MG63 (cell line): ENCODE data around the gene C1QC. TPM values are rescaled to one million over a fixed set of nuclear protein-coding genes. Genes with fewer than 3 reads are reported as not detected.
"Not testable (repeated sequence)": the region's sequence is repeated elsewhere in the genome, so short reads cannot be mapped to it uniquely, and the experiment has no call there.

Experiments
- DNase-seq: peaks from one replicate; pipeline ENCODE4 v3.0.0-alpha.2; 2020
- H3K27me3 ChIP-seq: fragments of 250-450 bp; sonication (Bioruptor Pico); 2 replicates; pipeline ENCODE4 v1.5.1; 2020; ENCODE audit warnings: mild to moderate bottlenecking, moderate library complexity
- H3K36me3 ChIP-seq: fragments of 250-450 bp; sonication (Bioruptor Pico); 2 replicates; pipeline ENCODE4 v1.5.1; 2020; ENCODE audit warnings: mild to moderate bottlenecking, moderate library complexity
- H3K4me3 ChIP-seq: fragments of 250-450 bp; sonication (Bioruptor Pico); 2 replicates; pipeline ENCODE4 v1.5.1; 2020; ENCODE audit warnings: mild to moderate bottlenecking, moderate library complexity
- H3K9me3 ChIP-seq: fragments of 250-450 bp; sonication (Bioruptor Pico); 2 replicates; pipeline ENCODE4 v1.5.1; 2020; ENCODE audit warnings: mild to moderate bottlenecking, moderate library complexity
- total RNA-seq: library from RNA; depleted of rRNA; stranded (reverse); fragments of >200 nt; shearing (Covaris generic); gene quantifications from 2 replicates; pipeline ENCODE4 v1.2.3, GENCODE V29; 2014; ENCODE audit warnings: low replicate concordance

C1QC gene
- total RNA-seq, 1 experiment from 2014 or later: not detected

- no peak for DNase-seq
- H3K4me3 ChIP-seq: no peak overlapping the region
- H3K27me3 ChIP-seq: peaks cover 6% of the 10 kb centered on the region
- H3K9me3 ChIP-seq: no peaks in the 10 kb centered on the region
- H3K36me3 ChIP-seq: no peaks in the 10 kb centered on the region
Observed at GRCh38 chr1:22661880-22662279, 18.4 kb downstream of the C1QC start.

- Histone ChIP-seq H3K4me3 (no peak overlapping the region), H3K36me3 (no peaks in the 10 kb centered on the region), H3K9me3 (no peaks in the 10 kb centered on the region), H3K27me3 (peaks cover 8% of the 10 kb centered on the region)
- peak; percentile 26 for DNase-seq
Observed at GRCh38 chr1:22662318-22662717, 18.9 kb downstream of the C1QC start.

- no peaks in the 10 kb centered on the region for H3K36me3 ChIP-seq
- H3K27me3 ChIP-seq: peaks cover 5% of the 10 kb centered on the region
- H3K4me3 ChIP-seq: no peak overlapping the region
- no peak for DNase-seq
- H3K9me3 ChIP-seq: no peaks in the 10 kb centered on the region
Observed at GRCh38 chr1:22662986-22663408, 19.6 kb downstream of the C1QC start.

DNA sequence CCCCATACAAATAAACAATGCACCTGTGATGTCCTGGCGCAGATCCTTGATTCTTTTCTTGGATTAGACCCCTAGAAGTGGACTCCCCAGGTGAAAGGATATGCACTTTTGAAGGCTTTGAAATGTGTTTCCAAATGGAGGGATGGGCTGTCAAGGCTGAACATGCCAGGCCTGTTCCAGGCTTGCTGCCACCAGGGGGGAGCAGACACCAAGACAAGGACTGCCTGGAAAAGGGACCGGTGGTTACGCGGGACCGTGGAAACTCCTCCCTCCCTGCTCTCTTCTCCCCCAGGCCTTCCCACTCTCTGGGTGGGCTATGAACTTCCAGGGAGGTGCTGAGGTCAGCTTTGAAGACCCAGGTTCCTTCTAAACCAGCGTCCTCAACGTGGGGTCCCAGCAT, 22.3 kb downstream of the C1QC start:
- Histone ChIP-seq H3K4me3 (no peak overlapping the region), H3K9me3 (no peaks in the 10 kb centered on the region), H3K27me3 (peaks cover 6% of the 10 kb centered on the region; the same call in 1 of the 2 replicates), H3K36me3 (no peaks in the 10 kb centered on the region)
- DNase-seq: peak; percentile 14

DNA sequence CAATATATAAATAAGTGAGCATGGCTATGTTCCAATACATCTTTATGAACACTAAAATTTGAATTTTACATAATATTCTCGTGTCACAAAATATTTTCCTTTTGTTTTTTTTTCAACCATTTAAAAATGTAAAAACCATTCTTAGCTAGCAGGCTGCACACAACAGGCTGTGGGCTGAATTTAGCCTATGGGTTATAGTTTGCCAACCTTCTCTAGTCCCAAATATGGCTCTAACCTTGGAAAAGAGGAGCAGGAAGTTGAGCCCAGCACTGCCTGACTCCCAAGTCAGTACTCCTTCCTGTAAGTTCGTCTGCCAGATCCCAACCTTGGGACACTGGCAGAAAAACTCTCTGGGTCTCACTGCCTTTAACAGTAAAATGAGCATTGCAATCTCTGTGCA, 23.0 kb downstream of the C1QC start:
- H3K27me3 ChIP-seq: peaks cover 9% of the 10 kb centered on the region; the same call in 1 of the 2 replicates
- no peak for DNase-seq
- no peaks in the 10 kb centered on the region for H3K36me3 ChIP-seq
- no peaks in the 10 kb centered on the region for H3K9me3 ChIP-seq
- H3K4me3 ChIP-seq: no peak overlapping the region

DNA sequence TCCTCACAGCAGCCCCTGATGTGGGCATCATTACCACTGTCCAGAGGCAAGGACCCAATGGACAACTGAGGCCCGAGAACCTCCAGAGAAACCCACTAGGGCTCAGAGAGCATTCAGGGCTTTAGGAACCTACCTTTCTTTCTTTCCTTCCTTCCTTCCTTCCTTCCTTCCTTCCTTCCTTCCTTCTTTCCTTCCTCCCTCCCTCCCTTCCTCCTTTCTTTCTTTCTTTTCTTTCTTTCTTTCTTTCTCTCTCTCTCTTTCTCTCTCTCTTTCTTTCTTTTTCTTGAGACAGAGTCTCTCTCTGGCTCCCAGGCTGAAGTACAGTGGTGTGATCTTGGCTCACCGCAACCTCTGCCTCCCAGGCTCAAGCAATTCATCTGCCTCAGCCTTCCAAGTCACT, 25.4 kb downstream of the C1QC start:
- H3K9me3 ChIP-seq, H3K27me3 ChIP-seq, H3K36me3 ChIP-seq, H3K4me3 ChIP-seq, DNase-seq: not testable (repeated sequence)

- peaks cover 9% of the 10 kb centered on the region; the same call in 1 of the 2 replicates for H3K27me3 ChIP-seq
- no peaks in the 10 kb centered on the region for H3K9me3 ChIP-seq
- no peak for DNase-seq
- H3K4me3 ChIP-seq: no peak overlapping the region
- no peaks in the 10 kb centered on the region for H3K36me3 ChIP-seq
Observed at GRCh38 chr1:22670352-22670975, 27.0 kb downstream of the C1QC start.

DNA sequence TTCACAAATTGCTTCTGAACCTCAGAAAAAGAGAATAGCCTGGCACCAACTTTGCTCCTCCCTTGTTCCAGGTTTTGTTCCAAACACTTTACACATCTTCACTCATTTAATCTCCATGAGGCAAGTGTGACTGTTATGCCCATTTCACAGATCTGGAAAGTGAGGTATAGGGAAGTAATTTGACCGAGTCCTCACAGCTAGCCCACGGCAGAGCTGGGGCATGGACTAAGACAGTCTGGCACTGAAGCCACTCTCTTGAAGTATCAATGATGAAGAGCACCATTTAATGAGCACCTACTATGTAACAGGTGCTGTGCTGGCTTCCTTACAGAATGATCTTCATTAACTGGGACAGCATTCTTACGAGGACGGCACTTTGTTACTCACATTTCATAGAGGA, 28.6 kb downstream of the C1QC start:
- no peak for DNase-seq
- H3K27me3 ChIP-seq: peaks cover 8% of the 10 kb centered on the region; the same call in 1 of the 2 replicates

GRCh38 chr1:22673486-22674409, 30.3 kb downstream of the C1QC start:
- 0 out of 2 replicates have a peak, but pooled peaks cover 3% of the 10 kb centered on the region for H3K27me3 ChIP-seq
- DNase-seq: peak; percentile 30
- H3K9me3 ChIP-seq: no peaks in the 10 kb centered on the region
- no peak overlapping the region for H3K4me3 ChIP-seq
- no peaks in the 10 kb centered on the region for H3K36me3 ChIP-seq

More for the DNA sequence above, 28.6 kb downstream of the C1QC start:
- Histone ChIP-seq H3K4me3 (no peak overlapping the region), H3K36me3 (no peaks in the 10 kb centered on the region), H3K9me3 (no peaks in the 10 kb centered on the region)

DNA sequence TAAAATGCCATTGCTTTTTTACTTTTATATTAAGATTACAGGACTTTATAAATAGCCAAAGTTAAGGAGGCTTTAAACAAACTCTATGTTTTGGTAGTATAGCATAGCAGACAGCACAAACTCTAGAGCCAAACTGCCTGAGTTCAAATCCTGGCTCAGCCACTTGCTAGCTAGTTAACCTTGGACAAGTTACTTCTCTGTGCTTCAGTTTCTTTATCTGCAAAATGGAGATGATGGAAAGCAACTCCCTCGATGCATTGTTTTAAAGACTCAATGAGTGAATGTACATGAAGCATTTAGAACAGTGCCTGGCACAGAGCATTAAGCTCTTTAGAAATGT, 30.9 kb downstream of the C1QC start:
- no peaks in the 10 kb centered on the region for H3K9me3 ChIP-seq
- DNase-seq: no peak
- H3K27me3 ChIP-seq: 0 out of 2 replicates have a peak, but pooled peaks cover 3% of the 10 kb centered on the region
- H3K4me3 ChIP-seq: no peak overlapping the region
- H3K36me3 ChIP-seq: no peaks in the 10 kb centered on the region

DNA sequence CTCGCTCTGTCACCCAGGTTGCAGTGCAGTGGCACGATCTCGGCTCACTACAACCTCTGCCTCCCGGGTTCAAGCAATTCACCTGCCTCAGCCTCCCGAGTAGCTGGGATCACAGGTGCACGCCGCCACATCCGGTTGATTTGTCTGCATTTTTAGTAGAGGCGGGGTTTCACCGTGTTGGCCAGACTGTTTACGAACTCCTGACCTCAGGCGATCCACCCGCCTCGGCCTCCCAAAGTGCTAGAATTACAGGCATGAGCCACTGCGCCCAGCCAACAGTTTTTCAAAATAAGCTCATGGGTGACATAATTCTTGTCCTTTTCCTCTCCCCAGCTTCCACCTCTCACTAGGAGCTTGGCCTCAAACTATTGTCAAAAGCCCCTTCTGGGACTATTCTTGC, 32.7 kb downstream of the C1QC start:
- H3K9me3 ChIP-seq, H3K4me3 ChIP-seq, H3K36me3 ChIP-seq, DNase-seq, H3K27me3 ChIP-seq: not testable (repeated sequence)

- Histone ChIP-seq H3K4me3 (no peak overlapping the region), H3K27me3 (no peaks in the 10 kb centered on the region), H3K36me3 (no peaks in the 10 kb centered on the region), H3K9me3 (no peaks in the 10 kb centered on the region)
- DNase-seq: no peak
Observed at GRCh38 chr1:22676916-22677583, 33.6 kb downstream of the C1QC start.

DNA sequence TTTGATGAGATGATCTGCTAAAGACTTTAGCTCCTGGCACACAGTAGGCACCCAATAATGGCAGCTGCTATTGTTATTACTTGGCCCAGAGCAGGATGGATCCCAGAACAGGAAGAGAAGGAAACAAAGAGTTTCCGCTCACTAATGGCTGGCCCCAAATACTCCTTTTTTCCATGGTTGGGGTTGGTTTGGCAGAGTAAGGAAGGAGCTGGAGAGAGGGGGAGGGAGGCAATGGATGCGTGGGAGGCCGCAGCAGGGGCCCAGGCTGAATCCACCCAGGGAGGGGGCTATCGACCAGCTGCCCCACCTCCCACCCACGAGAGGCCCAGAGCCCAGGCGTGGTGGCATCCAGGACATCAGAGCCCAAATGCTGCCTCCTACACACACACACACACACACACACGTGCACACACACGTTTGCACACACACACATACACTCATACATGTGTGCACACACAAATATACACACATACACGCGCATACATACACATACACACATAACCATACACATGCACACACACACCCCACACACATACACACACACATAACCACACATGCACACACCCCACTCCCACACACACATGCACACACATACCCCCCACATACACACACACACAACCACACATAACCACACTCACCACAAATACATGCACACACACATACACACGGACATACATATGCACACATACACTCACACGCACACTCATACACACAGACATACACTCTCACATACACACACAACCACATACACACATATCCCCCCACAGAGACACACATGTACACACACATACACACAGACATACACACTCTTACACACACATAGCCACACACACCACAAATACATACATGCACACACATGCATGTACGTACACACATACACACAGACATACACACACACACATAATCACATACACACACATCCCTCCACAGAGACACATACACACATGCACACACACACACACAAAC, 34.8 kb downstream of the C1QC start:
- Histone ChIP-seq H3K36me3 (no peaks in the 10 kb centered on the region), H3K9me3 (no peaks in the 10 kb centered on the region), H3K4me3 (no peak overlapping the region), H3K27me3 (no peaks in the 10 kb centered on the region)
- DNase-seq: no peak

DNA sequence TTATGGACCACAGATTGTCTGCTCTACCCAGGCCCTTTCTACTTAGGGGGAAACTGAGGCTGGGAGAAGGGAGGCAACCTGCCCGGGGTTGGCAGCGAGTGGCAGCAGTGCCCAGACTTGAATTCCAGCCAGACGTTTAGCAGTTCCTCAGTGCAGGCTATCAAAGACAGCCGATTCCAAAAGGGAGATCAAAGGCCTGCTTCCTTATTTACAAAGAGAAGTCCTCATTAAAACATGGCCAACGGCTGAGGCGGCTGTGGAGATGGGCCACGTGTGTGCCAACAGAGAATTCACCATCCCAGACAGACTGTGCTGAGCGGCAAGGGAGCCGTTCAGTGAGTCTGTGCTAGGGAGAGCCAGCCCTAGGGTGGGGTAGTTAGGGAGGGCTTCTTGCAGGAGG, 37.3 kb downstream of the C1QC start:
- DNase-seq: no peak
- H3K9me3 ChIP-seq: no peaks in the 10 kb centered on the region
- H3K36me3 ChIP-seq: no peaks in the 10 kb centered on the region
- H3K4me3 ChIP-seq: no peak overlapping the region
- H3K27me3 ChIP-seq: no peaks in the 10 kb centered on the region

DNA sequence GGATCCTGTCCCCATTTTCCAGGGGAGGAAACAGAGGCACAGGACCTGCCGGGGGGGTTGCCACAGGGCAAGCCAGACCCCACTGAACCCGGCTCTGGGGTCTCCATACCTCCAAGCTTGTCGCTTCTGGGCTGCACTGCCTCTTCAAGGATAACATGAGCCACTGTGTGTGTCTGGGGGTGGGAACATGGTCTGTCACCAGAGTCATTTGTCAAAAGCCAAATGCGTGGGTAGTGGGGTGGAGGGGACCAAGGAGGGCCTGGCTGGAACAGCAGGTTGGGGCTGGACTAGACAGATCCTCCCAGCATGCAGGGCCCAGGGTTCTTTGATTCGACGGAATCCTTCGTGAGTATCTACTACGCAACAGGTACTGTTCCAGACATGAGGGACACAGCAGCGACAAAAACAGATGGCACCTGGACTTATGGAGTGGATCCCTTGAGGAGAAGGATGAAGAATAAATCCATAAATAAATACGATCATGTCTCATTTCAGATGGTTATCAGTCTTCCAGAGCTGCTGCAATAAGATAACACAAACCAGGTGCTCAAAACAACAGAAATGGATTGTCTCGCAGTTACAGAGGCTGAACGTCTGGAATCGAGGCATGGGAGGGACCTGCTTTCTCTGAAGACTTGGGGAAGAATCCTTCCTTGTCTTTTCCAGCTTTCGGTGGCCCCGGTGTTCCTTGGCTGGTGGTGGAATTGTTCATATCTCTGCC, 38.3 kb downstream of the C1QC start:
- no peaks in the 10 kb centered on the region for H3K9me3 ChIP-seq
- no peaks in the 10 kb centered on the region for H3K27me3 ChIP-seq
- DNase-seq: no peak
- H3K4me3 ChIP-seq: no peak overlapping the region
- no peaks in the 10 kb centered on the region for H3K36me3 ChIP-seq

GRCh38 chr1:22683547-22683946, 40.1 kb downstream of the C1QC start:
- Histone ChIP-seq H3K27me3 (no peaks in the 10 kb centered on the region), H3K4me3 (no peak overlapping the region), H3K36me3 (no peaks in the 10 kb centered on the region), H3K9me3 (no peaks in the 10 kb centered on the region)
- DNase-seq: no peak
